NCI-H1092 (cell line): ENCODE measurements around the gene ABCB7.
"Not testable (repeated sequence)": the region's sequence is repeated elsewhere in the genome, so short reads cannot be mapped to it uniquely, and the experiment has no call there.

Experiments
- DNase-seq: peaks from one replicate; lab custom pipeline; 2025; lab: John Stamatoyannopoulos, UW

The ABCB7 gene

DNA sequence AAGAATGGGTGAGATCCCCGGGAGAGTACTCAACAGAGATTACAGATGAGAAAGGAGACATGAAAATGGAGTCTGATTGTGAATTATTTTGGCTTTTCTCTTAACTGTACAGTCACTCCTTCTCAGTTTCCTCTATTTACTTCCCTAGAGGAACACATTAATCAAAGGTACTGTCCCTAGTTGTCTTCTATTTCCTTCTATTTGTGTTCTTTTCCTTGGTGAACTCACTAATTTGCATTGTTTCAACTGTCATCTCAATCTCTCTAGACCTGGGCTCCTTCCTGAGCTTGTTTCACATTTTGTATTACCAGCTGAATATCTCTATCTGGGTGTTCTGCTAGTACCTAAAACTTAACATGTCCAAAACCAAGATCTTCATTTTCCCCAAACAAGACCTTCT, 59.8 kb downstream of the ABCB7 start:
- DNase-seq = no peak

DNA sequence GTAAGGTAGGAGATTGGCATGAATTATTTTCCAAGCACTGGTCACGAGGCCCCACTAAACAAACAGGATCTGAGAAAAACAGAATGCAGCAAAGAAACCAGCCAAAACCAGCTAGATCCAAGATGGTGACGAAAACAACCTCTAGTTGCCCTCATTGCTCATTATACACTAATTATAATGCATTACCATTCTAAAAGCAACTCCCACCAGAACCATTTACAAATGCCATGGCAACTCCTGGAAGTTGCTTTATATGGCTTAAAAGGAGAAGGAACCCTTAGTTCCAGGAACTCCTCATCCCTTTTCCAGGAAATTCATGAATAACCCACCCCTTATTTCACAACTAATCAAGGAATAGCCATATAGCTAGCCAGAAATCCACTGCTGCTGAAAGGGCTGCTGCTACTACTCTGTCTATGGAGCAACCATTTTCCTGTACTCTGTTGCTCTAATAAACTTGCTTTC, 69.3 kb downstream of the ABCB7 start:
- no peak for DNase-seq

DNA sequence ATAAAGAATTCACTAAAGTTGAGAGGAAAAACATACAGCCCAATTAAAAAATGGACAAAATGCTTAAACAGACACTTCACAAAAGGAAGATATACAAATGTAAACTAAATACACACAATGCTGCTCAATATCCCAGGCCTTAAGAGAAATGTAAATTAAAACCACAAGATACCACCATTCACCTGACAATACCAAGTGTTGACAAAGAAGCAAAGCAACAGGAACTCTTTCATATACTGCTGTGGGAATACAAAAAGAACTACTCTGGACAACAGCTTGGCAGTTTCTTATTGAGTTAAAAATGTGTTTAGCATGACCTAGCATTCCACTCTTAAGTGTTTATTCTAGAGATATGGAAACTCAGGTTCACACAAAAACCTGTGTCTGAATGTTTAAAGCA, 71.3 kb downstream of the ABCB7 start:
- no peak for DNase-seq

DNA sequence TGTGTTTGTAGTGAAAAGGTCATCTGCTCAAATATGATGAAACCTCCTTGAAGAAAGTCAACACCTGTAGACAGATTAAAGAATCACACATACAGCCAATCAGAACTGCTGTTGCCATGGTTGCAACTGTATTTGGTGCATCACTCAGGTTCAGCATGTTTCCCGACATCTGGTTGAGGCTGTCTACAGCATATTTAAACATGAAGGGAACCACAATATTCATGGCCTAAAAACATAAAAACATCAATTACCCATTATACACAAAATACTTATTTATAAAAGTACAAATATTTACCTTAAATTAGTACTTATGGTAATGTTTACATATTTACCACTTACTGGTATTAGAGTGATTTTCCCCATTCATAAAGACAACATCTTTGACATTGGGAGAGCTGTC, 79.7 kb downstream of the ABCB7 start:
- DNase-seq = no peak

DNA sequence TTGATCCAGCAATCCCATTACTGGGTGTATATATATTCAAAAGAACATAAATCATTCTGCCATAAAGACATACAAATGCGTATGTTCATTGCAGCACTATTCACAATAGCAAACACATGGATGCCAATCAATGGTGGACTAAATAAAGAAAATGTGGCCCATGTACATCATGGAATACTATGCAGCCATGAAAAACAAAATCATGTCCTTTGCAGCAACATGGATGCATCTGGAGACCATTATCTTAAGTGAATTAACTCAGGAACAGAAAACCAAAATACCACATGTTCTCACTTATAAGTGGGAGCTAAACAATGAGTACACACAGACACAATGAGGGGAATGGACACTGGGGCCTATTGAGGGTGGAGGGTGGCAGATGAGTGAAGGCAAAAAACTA, 81.6 kb downstream of the ABCB7 start:
- no peak for DNase-seq

DNA sequence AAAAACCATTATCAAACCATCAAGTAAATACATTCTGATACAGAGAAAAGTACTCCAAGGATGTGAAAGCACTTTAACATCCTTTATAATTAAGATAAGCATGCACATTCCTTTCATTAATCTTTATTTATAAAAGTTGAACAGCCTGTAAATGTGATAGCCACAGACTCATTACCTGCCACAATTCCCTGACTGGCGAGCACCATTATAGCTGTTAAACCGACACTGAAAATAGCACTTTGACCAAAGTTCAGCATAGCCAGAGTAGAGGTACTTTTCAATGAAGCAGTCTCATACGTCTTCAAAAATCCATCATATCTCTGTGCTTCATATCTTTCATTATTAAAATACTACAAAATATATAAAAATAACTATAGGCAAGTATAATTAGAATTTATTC, 84.7 kb downstream of the ABCB7 start:
- DNase-seq = no peak

DNA sequence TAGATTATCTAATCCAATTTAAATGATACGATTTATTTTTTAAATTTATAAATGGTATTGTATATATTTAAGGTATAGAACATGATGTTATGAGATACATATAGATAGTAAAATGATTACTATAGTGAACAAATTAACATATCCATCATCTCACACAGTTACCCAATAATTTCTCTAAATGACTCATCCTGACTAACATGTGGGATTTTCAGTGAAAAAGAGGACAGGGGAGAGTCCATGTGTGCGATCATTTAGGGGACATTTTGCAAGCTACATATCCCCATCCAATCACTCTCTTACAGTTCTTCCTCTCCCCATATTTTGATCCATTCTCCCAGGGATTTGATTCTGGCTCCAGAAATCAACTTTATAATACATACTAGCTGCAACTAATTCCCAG, 88.2 kb downstream of the ABCB7 start:
- no peak for DNase-seq

DNA sequence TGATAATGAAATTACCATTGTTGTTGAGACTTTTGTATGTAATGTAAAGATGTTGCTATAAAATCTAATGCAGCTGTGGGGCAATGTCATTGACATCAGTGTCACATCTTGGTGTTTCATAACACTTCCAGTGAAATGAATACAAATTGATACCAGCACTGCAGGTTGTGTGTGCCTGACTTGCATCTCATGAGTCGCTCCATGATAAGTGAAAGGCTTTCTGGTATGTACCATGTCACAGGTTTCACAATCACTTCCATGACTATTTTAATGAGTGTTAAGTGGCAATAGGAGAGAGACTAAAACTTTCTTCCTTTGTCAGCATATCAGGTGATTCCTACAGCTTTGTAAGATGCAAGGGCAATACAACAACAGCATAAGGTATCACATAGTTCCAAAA, 94.4 kb downstream of the ABCB7 start:
- no peak for DNase-seq

DNA sequence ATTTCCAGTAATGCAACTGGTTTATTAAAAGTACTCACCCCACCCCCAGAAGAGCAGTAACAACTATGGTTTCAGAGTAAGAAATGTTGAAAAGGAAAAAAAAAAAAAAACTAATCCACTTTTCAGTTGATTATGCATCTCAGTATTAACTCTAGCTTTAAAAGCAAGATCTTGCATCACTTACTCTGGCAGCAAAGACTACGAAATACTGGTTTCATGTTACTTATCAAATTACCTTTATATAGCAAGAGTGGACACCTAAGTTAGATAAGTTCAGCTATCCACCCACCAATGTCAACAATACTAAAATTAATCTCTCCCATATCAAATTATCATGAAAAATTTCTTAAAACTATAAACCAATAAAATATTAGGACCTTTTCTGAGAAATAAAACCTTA, 105.0 kb downstream of the ABCB7 start:
- DNase-seq = no peak

DNA sequence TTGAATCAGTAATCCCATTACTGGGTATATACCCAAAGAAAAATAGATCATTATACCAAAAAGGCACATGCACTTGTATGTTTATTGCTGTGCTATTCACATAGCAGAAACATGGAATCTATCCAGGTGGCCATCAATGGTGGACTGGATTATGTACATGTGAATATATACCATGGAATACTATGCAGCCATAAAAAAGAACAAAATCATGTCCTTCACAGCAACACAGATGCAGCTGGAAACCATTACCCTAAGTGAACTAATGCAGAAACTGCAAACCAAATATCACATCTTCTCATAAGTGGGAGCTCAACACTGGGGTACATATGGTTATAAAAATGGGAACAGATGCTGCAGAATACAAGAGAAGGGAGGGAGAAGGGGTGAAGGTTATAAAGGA, 110.7 kb downstream of the ABCB7 start:
- no peak for DNase-seq

DNA sequence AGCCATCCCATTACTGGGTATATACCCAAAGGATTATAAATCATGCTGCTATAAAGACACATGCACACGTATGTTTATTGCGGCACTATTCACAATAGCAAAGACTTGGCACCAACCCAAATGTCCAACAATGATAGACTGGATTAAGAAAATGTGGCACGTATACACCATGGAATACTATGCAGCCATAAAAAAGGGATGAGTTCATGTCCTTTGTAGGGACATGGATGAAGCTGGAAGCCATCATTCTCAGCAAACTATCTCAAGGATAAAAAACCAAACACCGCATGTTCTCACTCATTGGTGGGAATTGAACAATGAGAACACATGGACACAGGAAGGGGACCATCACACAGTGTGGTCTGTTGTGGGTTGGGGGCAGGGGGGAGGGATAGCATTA, 111.9 kb downstream of the ABCB7 start:
- not testable (repeated sequence) for DNase-seq

DNA sequence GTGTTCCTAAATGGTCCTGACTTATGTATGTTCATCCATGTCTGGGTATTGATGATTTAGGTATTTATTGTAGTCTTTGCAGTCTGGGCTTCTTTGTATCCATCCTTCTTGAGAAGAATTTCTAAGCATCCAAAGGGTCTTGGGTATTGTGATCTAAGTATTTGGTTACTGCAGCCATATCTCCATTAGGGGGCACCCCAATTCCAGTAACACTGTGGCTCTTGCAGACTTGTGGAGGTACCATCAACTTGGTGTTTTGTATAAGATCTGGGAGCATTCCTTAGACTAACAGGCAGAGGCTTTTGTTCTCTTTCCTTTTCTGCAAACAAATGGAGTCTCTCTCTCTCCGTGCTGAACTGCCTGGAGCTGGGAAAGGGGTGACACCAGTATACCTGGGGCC, 117.2 kb downstream of the ABCB7 start:
- DNase-seq = no peak
